Measurements from ENCODE around the gene OLFM2. TPM values are rescaled to one million over a fixed set of nuclear protein-coding genes. Genes with fewer than 3 reads are reported as not detected.
"Not testable (repeated sequence)": the region's sequence is repeated elsewhere in the genome, so short reads cannot be mapped to it uniquely, and the experiment has no call there.

OLFM2 gene
- under 0.01 TPM for total RNA-seq

GRCh38 chr19:9936326-9937000 lies at the start of gene OLFM2:
TSS of gene OLFM2 (minus strand) at chr19:9936515. CDS start at chr19:9936366, 149 bp downstream.
- DNase-seq (ENCODE audit: low read depth in 2 of 3, low spot score in 2 of 3), result peak in 1 of 3 donors; percentile 15

- no peak for DNase-seq (ENCODE audit: low read depth in 2 of 3, low spot score in 2 of 3)
These were observed 45.3 kb upstream of the OLFM2 start for GRCh38 chr19:9981406-9982260.

GRCh38 chr19:9972103-9972502 lies 35.8 kb upstream of the OLFM2 start:
- no peak for DNase-seq (ENCODE audit: low read depth in 2 of 3, low spot score in 2 of 3)

- no peak for DNase-seq (ENCODE audit: low read depth in 2 of 3, low spot score in 2 of 3)
These were observed 35.0 kb upstream of the OLFM2 start for GRCh38 chr19:9971166-9971897.

- DNase-seq (ENCODE audit: low read depth in 2 of 3, low spot score in 2 of 3), result no peak
These were observed 34.2 kb upstream of the OLFM2 start for GRCh38 chr19:9970481-9970880.

- DNase-seq (ENCODE audit: low read depth in 2 of 3, low spot score in 2 of 3), result no peak
These were observed 33.3 kb upstream of the OLFM2 start for GRCh38 chr19:9969688-9969975.

GRCh38 chr19:9968820-9969687 lies 32.7 kb upstream of the OLFM2 start:
- no peak for DNase-seq (ENCODE audit: low read depth in 2 of 3, low spot score in 2 of 3)

GRCh38 chr19:9967326-9967725 lies 31.0 kb upstream of the OLFM2 start:
- no peak for DNase-seq (ENCODE audit: low read depth in 2 of 3, low spot score in 2 of 3)

- no peak for DNase-seq (ENCODE audit: low read depth in 2 of 3, low spot score in 2 of 3)
These were observed 30.1 kb upstream of the OLFM2 start for GRCh38 chr19:9966448-9966847.

- DNase-seq (ENCODE audit: low read depth in 2 of 3, low spot score in 2 of 3), result no peak
These were observed 29.7 kb upstream of the OLFM2 start for GRCh38 chr19:9966024-9966423.

GRCh38 chr19:9962623-9963290 lies 26.4 kb upstream of the OLFM2 start:
- no peak for DNase-seq (ENCODE audit: low read depth in 2 of 3, low spot score in 2 of 3)

- DNase-seq (ENCODE audit: low read depth in 2 of 3, low spot score in 2 of 3), result no peak
These were observed 24.8 kb upstream of the OLFM2 start for GRCh38 chr19:9961103-9961502.

- DNase-seq (ENCODE audit: low read depth in 2 of 3, low spot score in 2 of 3), result no peak
These were observed 22.1 kb upstream of the OLFM2 start for GRCh38 chr19:9958379-9958821.

- no peak for DNase-seq (ENCODE audit: low read depth in 2 of 3, low spot score in 2 of 3)
These were observed 20.6 kb upstream of the OLFM2 start for GRCh38 chr19:9956956-9957355.

GRCh38 chr19:9953802-9954542 lies 17.7 kb upstream of the OLFM2 start:
- no peak for DNase-seq (ENCODE audit: low read depth in 2 of 3, low spot score in 2 of 3)

GRCh38 chr19:9952276-9952675 lies 16.0 kb upstream of the OLFM2 start:
- no peak for DNase-seq (ENCODE audit: low read depth in 2 of 3, low spot score in 2 of 3)

- no peak for DNase-seq (ENCODE audit: low read depth in 2 of 3, low spot score in 2 of 3)
These were observed 11.1 kb upstream of the OLFM2 start for GRCh38 chr19:9947441-9947840.

- not testable (repeated sequence) for DNase-seq (ENCODE audit: low read depth in 2 of 3, low spot score in 2 of 3)
These were observed 10.3 kb upstream of the OLFM2 start for GRCh38 chr19:9946528-9947125.
